ENCODE data around the gene KAT2A. TPM values are rescaled to one million over a fixed set of nuclear protein-coding genes. Genes with fewer than 3 reads are reported as not detected.
A peak's percentile ranks its signal among the peaks of the same experiment; 100 is the strongest.

The KAT2A gene
- total RNA-seq, 1 donor from 2014 or later, result 63.1 TPM

DNA sequence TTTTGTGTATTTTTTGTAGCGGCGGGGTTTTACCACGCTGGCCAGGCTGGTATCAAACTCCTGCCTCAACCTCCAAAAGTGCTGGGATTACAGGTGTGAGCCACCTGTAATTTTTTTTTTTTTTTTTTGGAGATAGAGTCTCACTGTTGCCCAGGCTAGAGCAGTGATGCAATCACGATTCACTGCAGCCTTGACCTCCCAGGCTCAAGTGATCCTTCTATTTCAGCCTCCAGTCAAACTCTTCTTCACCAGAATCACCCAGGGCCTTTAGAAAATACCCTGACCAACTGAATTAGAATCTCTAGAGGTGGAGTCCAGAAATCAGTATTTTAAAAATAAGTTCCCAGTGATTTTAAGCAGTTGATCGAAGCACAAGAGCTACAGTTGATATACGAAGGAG, 14.0 kb upstream of the KAT2A start:
- Histone ChIP-seq H3K9me3 (no peaks in the 10 kb centered on the region), H3K4me3 (no peak overlapping the region), H3K27me3 (no peaks in the 10 kb centered on the region), H3K36me3 (peaks cover 0 to 7% of the 10 kb centered on the region in 2 donors), H3K4me1 (peaks cover 73% of the 10 kb centered on the region), H3K27ac (no peak overlapping the region)
- DNase-seq (ENCODE audit: extremely low spot score in 2 of 2), result no peak
- intact Hi-C loops (cut with DNase I), result no loop called here
- TF ChIP-seq, protein P1, sequence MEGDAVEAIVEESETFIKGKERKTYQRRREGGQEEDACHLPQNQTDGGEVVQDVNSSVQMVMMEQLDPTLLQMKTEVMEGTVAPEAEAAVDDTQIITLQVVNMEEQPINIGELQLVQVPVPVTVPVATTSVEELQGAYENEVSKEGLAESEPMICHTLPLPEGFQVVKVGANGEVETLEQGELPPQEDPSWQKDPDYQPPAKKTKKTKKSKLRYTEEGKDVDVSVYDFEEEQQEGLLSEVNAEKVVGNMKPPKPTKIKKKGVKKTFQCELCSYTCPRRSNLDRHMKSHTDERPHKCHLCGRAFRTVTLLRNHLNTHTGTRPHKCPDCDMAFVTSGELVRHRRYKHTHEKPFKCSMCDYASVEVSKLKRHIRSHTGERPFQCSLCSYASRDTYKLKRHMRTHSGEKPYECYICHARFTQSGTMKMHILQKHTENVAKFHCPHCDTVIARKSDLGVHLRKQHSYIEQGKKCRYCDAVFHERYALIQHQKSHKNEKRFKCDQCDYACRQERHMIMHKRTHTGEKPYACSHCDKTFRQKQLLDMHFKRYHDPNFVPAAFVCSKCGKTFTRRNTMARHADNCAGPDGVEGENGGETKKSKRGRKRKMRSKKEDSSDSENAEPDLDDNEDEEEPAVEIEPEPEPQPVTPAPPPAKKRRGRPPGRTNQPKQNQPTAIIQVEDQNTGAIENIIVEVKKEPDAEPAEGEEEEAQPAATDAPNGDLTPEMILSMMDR (IDR thresholded peaks at IDR 0.05), result no peak
- TF ChIP-seq POLR2A (IDR thresholded peaks at IDR 0.05) (no peak), POLR2AphosphoS5 (IDR thresholded peaks at IDR 0.05; ENCODE audit: insufficient read depth in 1 of 2, low read depth in 1 of 2) (no peak)

GRCh38 chr17:42133461-42134041, 12.4 kb upstream of the KAT2A start:
- Histone ChIP-seq H3K4me3 (no peak overlapping the region), H3K9me3 (no peaks in the 10 kb centered on the region), H3K27me3 (no peaks in the 10 kb centered on the region), H3K27ac (peak overlapping the region; percentile 40), H3K36me3 (peaks cover 0 to 23% of the 10 kb centered on the region in 2 donors), H3K4me1 (peaks cover 59% of the 10 kb centered on the region)
- intact Hi-C loops (cut with DNase I), result no loop called here
- TF ChIP-seq POLR2AphosphoS5 (IDR thresholded peaks at IDR 0.05; ENCODE audit: insufficient read depth in 1 of 2, low read depth in 1 of 2) (no peak), POLR2A (IDR thresholded peaks at IDR 0.05) (no peak)
- TF ChIP-seq, protein P1 (IDR thresholded peaks at IDR 0.05), result no peak
- DNase-seq (ENCODE audit: extremely low spot score in 2 of 2), result peak in 1 of 2 donors; percentile 67

DNA sequence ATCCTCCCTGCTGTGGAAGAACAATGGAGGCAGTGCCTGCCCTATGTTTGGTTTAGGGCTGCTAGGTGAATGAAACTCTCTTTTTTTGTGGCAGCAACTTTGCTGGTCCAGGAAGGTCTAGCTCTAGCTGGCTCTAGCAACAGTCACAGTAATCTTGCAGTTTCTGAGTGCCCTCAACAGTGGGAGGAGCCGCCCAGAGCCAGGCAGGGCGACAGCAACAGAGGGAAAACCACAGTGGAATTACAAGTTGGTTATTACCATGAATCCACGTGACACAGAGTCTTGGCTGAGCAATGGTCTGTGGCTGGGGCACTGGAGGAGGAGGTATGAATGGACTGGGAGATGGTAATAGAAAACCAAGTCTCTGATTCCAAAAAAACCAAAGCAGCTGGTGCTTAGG, 11.8 kb upstream of the KAT2A start:
- Histone ChIP-seq H3K4me1 (peaks cover 57% of the 10 kb centered on the region), H3K27ac (peak overlapping the region; percentile 36), H3K9me3 (no peaks in the 10 kb centered on the region), H3K27me3 (no peaks in the 10 kb centered on the region), H3K4me3 (no peak overlapping the region), H3K36me3 (peaks cover 0 to 29% of the 10 kb centered on the region in 2 donors)
- intact Hi-C loops (cut with DNase I), result no loop called here
- DNase-seq (ENCODE audit: extremely low spot score in 2 of 2), result no peak
- TF ChIP-seq, protein P1 (IDR thresholded peaks at IDR 0.05), result no peak
- TF ChIP-seq POLR2AphosphoS5 (IDR thresholded peaks at IDR 0.05; ENCODE audit: insufficient read depth in 1 of 2, low read depth in 1 of 2) (peak in 1 of 2 donors; percentile 46), POLR2A (IDR thresholded peaks at IDR 0.05) (no peak)

GRCh38 chr17:42131981-42132432, 10.8 kb upstream of the KAT2A start:
- peak in 1 of 2 donors; percentile 80 for TF ChIP-seq POLR2AphosphoS5 (IDR thresholded peaks at IDR 0.05; ENCODE audit: insufficient read depth in 1 of 2, low read depth in 1 of 2)
- TF ChIP-seq POLR2A (IDR thresholded peaks at IDR 0.05), result no peak
- TF ChIP-seq, protein P1 (IDR thresholded peaks at IDR 0.05), result no peak
- H3K27ac ChIP-seq, result peak overlapping the region; percentile 36
- peaks cover 57% of the 10 kb centered on the region for H3K4me1 ChIP-seq
- H3K36me3 ChIP-seq, result peaks cover 0 to 39% of the 10 kb centered on the region in 2 donors
- intact Hi-C loops (cut with DNase I), result no loop called here
- no peaks in the 10 kb centered on the region for H3K9me3 ChIP-seq
- H3K4me3 ChIP-seq, result no peak overlapping the region
- no peaks in the 10 kb centered on the region for H3K27me3 ChIP-seq
- DNase-seq (ENCODE audit: extremely low spot score in 2 of 2), result no peak

DNA sequence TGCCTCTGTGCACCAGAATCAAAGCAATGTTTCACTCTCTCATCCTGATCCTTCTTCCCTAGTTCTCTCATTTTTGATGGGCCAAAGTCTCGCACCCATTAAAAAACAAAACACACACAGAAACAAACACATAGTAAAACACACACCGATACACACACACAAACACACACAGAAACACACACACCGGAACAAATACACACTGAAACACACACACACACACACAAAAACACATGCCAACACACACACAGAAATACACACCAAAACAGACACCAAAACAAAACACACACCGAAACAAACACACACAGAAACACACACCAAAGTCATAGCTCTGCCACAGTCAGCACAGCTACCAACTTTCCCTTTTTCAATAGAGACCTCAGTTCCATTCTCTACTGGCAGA, 10.1 kb upstream of the KAT2A start:
- no peak for DNase-seq (ENCODE audit: extremely low spot score in 2 of 2)
- peaks cover 53% of the 10 kb centered on the region for H3K4me1 ChIP-seq
- peak overlapping the region; percentile 22 for H3K27ac ChIP-seq
- H3K4me3 ChIP-seq, result no peak overlapping the region
- intact Hi-C loops (cut with DNase I), result no loop called here
- no peaks in the 10 kb centered on the region for H3K27me3 ChIP-seq
- no peak for TF ChIP-seq POLR2A (IDR thresholded peaks at IDR 0.05)
- TF ChIP-seq, protein P1 (IDR thresholded peaks at IDR 0.05), result no peak
- no peak for TF ChIP-seq POLR2AphosphoS5 (IDR thresholded peaks at IDR 0.05; ENCODE audit: insufficient read depth in 1 of 2, low read depth in 1 of 2)
- no peaks in the 10 kb centered on the region for H3K9me3 ChIP-seq
- peaks cover 0 to 45% of the 10 kb centered on the region in 2 donors for H3K36me3 ChIP-seq
